ENCODE results near the gene STUB1. TPM values are rescaled to one million over a fixed set of nuclear protein-coding genes. Genes with fewer than 3 reads are reported as not detected.
A peak's percentile ranks its signal among the peaks of the same experiment; 100 is the strongest.

Gene STUB1
- total and polyA plus RNA-seq, 8 donors: 43.5 to 307 (median 156) TPM

GRCh38 chr16:706189-707061, 26.2 kb downstream of the STUB1 start:
- 4 to 6% (median 5%) methylated on average over 37 to 49 of the region's 49 CpGs for WGBS, 5 donors
- Histone ChIP-seq H3K27ac (peak overlapping the region in 1 of 5 donors; percentile 9), H3K4me1 (peaks cover 7 to 31% (median 23%) of the 10 kb centered on the region in 4 donors), H3K4me3 (peak overlapping the region in 2 of 4 donors; percentile 18 to 24), H3K27me3 (peaks cover 67 to 100% (median 97%) of the 10 kb centered on the region in 3 donors), H3K9me3 (no peaks in the 10 kb centered on the region), H3K36me3 (no peaks in the 10 kb centered on the region)
- no peak for DNase-seq
- TF ChIP-seq POLR2A (IDR thresholded peaks at IDR 0.05) (no peak), POLR2AphosphoS5 (IDR thresholded peaks at IDR 0.05) (no peak), EP300 (IDR thresholded peaks at IDR 0.05) (no peak)
- TF ChIP-seq, protein P1, sequence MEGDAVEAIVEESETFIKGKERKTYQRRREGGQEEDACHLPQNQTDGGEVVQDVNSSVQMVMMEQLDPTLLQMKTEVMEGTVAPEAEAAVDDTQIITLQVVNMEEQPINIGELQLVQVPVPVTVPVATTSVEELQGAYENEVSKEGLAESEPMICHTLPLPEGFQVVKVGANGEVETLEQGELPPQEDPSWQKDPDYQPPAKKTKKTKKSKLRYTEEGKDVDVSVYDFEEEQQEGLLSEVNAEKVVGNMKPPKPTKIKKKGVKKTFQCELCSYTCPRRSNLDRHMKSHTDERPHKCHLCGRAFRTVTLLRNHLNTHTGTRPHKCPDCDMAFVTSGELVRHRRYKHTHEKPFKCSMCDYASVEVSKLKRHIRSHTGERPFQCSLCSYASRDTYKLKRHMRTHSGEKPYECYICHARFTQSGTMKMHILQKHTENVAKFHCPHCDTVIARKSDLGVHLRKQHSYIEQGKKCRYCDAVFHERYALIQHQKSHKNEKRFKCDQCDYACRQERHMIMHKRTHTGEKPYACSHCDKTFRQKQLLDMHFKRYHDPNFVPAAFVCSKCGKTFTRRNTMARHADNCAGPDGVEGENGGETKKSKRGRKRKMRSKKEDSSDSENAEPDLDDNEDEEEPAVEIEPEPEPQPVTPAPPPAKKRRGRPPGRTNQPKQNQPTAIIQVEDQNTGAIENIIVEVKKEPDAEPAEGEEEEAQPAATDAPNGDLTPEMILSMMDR (IDR thresholded peaks at IDR 0.05): no peak
- intact Hi-C loops (cut with DNase I; ENCODE audit: low total_unique reads): no loop called here

DNA sequence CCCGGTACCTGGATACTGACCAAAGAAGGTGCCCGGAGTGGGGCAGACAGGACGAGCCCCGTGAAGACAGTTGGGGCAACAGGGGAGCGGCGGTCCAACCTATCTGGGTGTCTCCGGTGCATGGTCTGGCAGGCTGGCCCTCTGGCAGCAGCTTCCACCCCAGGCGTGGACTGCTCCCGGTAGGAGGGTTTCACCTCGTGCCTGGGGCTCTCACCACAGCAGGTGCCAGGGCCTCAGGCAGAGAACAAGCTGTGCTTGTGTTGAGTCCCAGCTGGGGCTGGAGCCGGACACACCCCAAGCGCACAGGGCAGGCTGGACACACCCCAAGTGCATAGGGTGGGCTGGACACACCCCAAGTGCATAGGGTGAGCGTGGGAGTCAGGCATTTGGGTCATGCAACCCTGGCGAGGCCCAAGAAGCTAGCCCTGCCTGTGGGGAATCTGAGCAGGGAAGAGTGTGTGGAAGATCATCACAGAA, 26.9 kb downstream of the STUB1 start:
- no peak overlapping the region for H3K4me3 ChIP-seq
- peaks cover 7 to 37% (median 26%) of the 10 kb centered on the region in 4 donors for H3K4me1 ChIP-seq
- DNase-seq: no peak
- no peaks in the 10 kb centered on the region for H3K36me3 ChIP-seq
- WGBS, 5 donors: 17 to 28% (median 24%) methylated on average over 8 to 14 of the region's 14 CpGs
- TF ChIP-seq POLR2A (IDR thresholded peaks at IDR 0.05) (no peak), EP300 (IDR thresholded peaks at IDR 0.05) (no peak), POLR2AphosphoS5 (IDR thresholded peaks at IDR 0.05) (no peak)
- TF ChIP-seq, protein P1 (IDR thresholded peaks at IDR 0.05): no peak
- H3K9me3 ChIP-seq: no peaks in the 10 kb centered on the region
- intact Hi-C loops (cut with DNase I; ENCODE audit: low total_unique reads): no loop called here
- H3K27ac ChIP-seq: peak overlapping the region in 1 of 5 donors; percentile 5
- H3K27me3 ChIP-seq: peaks cover 65 to 100% (median 92%) of the 10 kb centered on the region in 3 donors

- H3K9me3 ChIP-seq: no peaks in the 10 kb centered on the region
- no peak overlapping the region for H3K4me3 ChIP-seq
- TF ChIP-seq, protein P1 (IDR thresholded peaks at IDR 0.05): no peak
- TF ChIP-seq POLR2AphosphoS5 (IDR thresholded peaks at IDR 0.05): no peak
- no peak for TF ChIP-seq EP300 (IDR thresholded peaks at IDR 0.05)
- no peak for TF ChIP-seq POLR2A (IDR thresholded peaks at IDR 0.05)
- peaks cover 7 to 39% (median 26%) of the 10 kb centered on the region in 4 donors for H3K4me1 ChIP-seq
- no peaks in the 10 kb centered on the region for H3K36me3 ChIP-seq
- DNase-seq: no peak
- peaks cover 59 to 99% (median 83%) of the 10 kb centered on the region in 3 donors for H3K27me3 ChIP-seq
- intact Hi-C loops (cut with DNase I; ENCODE audit: low total_unique reads): no loop called here
- 44 to 65% (median 58%) methylated on average over 3 of the region's 3 CpGs for WGBS, 5 donors
- no peak overlapping the region for H3K27ac ChIP-seq
These were observed 27.8 kb downstream of the STUB1 start for GRCh38 chr16:708019-708418.

GRCh38 chr16:708959-709358, 28.7 kb downstream of the STUB1 start:
- H3K9me3 ChIP-seq: no peaks in the 10 kb centered on the region
- peaks cover 50 to 94% (median 73%) of the 10 kb centered on the region in 3 donors for H3K27me3 ChIP-seq
- H3K4me1 ChIP-seq: peaks cover 7 to 39% (median 26%) of the 10 kb centered on the region in 4 donors
- TF ChIP-seq POLR2AphosphoS5 (IDR thresholded peaks at IDR 0.05) (no peak), POLR2A (IDR thresholded peaks at IDR 0.05) (no peak), EP300 (IDR thresholded peaks at IDR 0.05) (no peak)
- TF ChIP-seq, protein P1 (IDR thresholded peaks at IDR 0.05): no peak
- no peak for DNase-seq
- WGBS, 5 donors: 63 to 90% (median 78%) methylated on average over 2 to 4 of the region's 4 CpGs
- intact Hi-C loops (cut with DNase I; ENCODE audit: low total_unique reads): no loop called here
- no peak overlapping the region for H3K27ac ChIP-seq
- no peaks in the 10 kb centered on the region for H3K36me3 ChIP-seq
- H3K4me3 ChIP-seq: no peak overlapping the region

Measured in stomach (tissue), 9 donors.